Glutamatergic neuron (in vitro differentiated cells): Measurements from ENCODE around the gene RRP15. TPM values are rescaled to one million over a fixed set of nuclear protein-coding genes. Genes with fewer than 3 reads are reported as not detected.

ENCODE experiments used
- DNase-seq: peaks from one replicate; pipeline ENCODE4 v3.0.0; 2022
- H3K27ac Mint-ChIP-seq: one replicate; pipeline ENCODE4 v1.8.0; 2020; ENCODE audit warnings: mild to moderate bottlenecking, mixed read lengths, inconsistent platforms; ENCODE audit not compliant: unreplicated experiment
- H3K27me3 Mint-ChIP-seq: one replicate; pipeline ENCODE4 v1.8.0; 2020; ENCODE audit warnings: mild to moderate bottlenecking, moderate library complexity, mixed read lengths, inconsistent platforms; ENCODE audit not compliant: unreplicated experiment
- H3K36me3 Mint-ChIP-seq: one replicate; pipeline ENCODE4 v1.8.0; 2020; ENCODE audit warnings: mild to moderate bottlenecking, mixed read lengths, inconsistent platforms; ENCODE audit not compliant: unreplicated experiment
- H3K4me1 Mint-ChIP-seq: one replicate; pipeline ENCODE4 v1.8.0; 2020; ENCODE audit warnings: mild to moderate bottlenecking, low read depth, mixed read lengths, inconsistent platforms; ENCODE audit not compliant: unreplicated experiment
- H3K4me3 Mint-ChIP-seq: one replicate; pipeline ENCODE4 v1.8.0; 2020; ENCODE audit warnings: mild to moderate bottlenecking, mixed read lengths, inconsistent platforms; ENCODE audit not compliant: unreplicated experiment
- H3K9me3 Mint-ChIP-seq: one replicate; pipeline ENCODE4 v1.8.0; 2020; ENCODE audit warnings: mild to moderate bottlenecking, moderate library complexity, mixed read lengths, inconsistent platforms; ENCODE audit not compliant: unreplicated experiment
- CTCF ChIP-seq: fragments of 200-600 bp; sonication (generic); IDR thresholded peaks from one replicate; pipeline ENCODE4 v1.5.0; 2021; ENCODE audit not compliant: partially characterized antibody, unreplicated experiment
- total RNA-seq: library from RNA; stranded (reverse); fragmentation: NEBNext Ultra II Directional; extraction: Animal tissue kit (Norgen Biotek cat#: 25700); gene quantifications from one replicate; pipeline ENCODE4 v1.2.1, GENCODE V29; 2021; ENCODE audit not compliant: unreplicated experiment

Gene RRP15
- total RNA-seq, 1 donor from 2014 or later: 18.0 TPM

DNA sequence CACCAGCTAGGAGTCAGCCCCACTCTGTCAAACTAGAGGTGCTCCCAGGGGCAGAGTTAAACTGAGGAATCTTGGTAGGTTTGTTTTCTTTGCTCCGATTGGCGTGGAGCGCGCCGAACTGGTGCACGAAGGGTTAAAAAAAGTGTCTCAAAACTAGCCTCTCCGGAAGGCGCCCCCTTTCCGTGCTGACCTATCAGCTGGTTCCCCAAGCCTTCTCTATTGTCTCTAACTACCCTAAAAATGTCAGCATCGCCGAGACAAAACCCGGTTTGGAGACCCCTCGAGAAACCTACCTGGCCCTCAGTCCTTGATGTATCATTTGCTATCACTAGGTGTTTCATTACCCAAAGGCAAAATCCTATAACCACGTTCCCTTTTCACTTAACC lies 62.2 kb downstream of the RRP15 start:
- H3K9me3 Mint-ChIP-seq: peaks cover 7% of the 10 kb centered on the region
- peak overlapping the region; percentile 70 for H3K27ac Mint-ChIP-seq
- no peak for DNase-seq
- no peak for TF ChIP-seq CTCF
- no peaks in the 10 kb centered on the region for H3K36me3 Mint-ChIP-seq
- H3K27me3 Mint-ChIP-seq: peaks cover 6% of the 10 kb centered on the region
- peaks cover 12% of the 10 kb centered on the region for H3K4me1 Mint-ChIP-seq
- peak overlapping the region; percentile 84 for H3K4me3 Mint-ChIP-seq

GRCh38 chr1:218347723-218348627 lies 62.9 kb downstream of the RRP15 start:
- DNase-seq: no peak
- Mint-ChIP-seq H3K4me1 (peaks cover 12% of the 10 kb centered on the region), H3K9me3 (peaks cover 7% of the 10 kb centered on the region), H3K4me3 (peak overlapping the region; percentile 84), H3K27ac (peak overlapping the region; percentile 70), H3K27me3 (peaks cover 6% of the 10 kb centered on the region), H3K36me3 (no peaks in the 10 kb centered on the region)
- TF ChIP-seq CTCF: no peak

DNA sequence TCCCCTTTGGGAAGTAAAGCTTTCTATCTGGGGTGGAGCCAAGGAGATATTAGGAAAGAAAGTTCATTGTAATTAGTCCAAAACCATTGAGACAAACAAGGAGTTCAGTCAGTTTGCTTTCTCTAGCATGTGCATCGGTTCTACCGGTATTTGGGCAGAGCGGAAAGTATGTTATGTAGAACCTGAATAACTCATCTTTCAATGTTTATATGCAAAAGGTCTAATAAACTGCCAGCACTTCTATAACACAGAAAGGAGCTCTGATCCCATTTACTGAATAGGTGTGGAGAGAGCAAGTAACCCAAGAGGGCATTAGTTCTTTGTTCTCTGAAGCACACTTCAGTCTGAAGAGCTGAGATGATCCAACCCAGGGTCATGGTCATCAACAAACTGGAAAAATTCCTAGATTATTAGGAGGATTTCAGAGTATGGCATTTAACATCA lies 63.6 kb downstream of the RRP15 start:
- H3K36me3 Mint-ChIP-seq: no peaks in the 10 kb centered on the region
- no peak for DNase-seq
- H3K4me3 Mint-ChIP-seq: peak overlapping the region; percentile 84
- no peak overlapping the region for H3K27ac Mint-ChIP-seq
- H3K27me3 Mint-ChIP-seq: peaks cover 6% of the 10 kb centered on the region
- TF ChIP-seq CTCF: no peak
- peaks cover 7% of the 10 kb centered on the region for H3K9me3 Mint-ChIP-seq
- peaks cover 12% of the 10 kb centered on the region for H3K4me1 Mint-ChIP-seq

- Mint-ChIP-seq H3K4me3 (no peak overlapping the region), H3K36me3 (no peaks in the 10 kb centered on the region), H3K4me1 (peaks cover 12% of the 10 kb centered on the region), H3K27me3 (peaks cover 6% of the 10 kb centered on the region), H3K27ac (no peak overlapping the region), H3K9me3 (peaks cover 7% of the 10 kb centered on the region)
- DNase-seq: no peak
- TF ChIP-seq CTCF: no peak
Observed at GRCh38 chr1:218349348-218350034, 64.4 kb downstream of the RRP15 start.
